Measurements from ENCODE around the gene RFC3. TPM values are rescaled to one million over a fixed set of nuclear protein-coding genes. Genes with fewer than 3 reads are reported as not detected.

RFC3 gene
- total RNA-seq, 4 donors from 2014 or later: 4.2 to 5.6 (median 4.7) TPM

GRCh38 chr13:33825083-33825482 is 7.1 kb downstream of the RFC3 start:
- no peaks in the 10 kb centered on the region for H3K9me3 ChIP-seq
- 89% methylated on average over 4 of the region's 4 CpGs for WGBS
- H3K36me3 ChIP-seq: peaks cover 2 to 16% (median 8%) of the 10 kb centered on the region in 4 donors
- no peak overlapping the region for H3K4me3 ChIP-seq
- TF ChIP-seq POLR2A (IDR thresholded peaks at IDR 0.05; ENCODE audit: low read depth) (no peak), EP300 (IDR thresholded peaks at IDR 0.05) (no peak), POLR2AphosphoS5 (IDR thresholded peaks at IDR 0.05) (no peak)
- TF ChIP-seq, protein P1, sequence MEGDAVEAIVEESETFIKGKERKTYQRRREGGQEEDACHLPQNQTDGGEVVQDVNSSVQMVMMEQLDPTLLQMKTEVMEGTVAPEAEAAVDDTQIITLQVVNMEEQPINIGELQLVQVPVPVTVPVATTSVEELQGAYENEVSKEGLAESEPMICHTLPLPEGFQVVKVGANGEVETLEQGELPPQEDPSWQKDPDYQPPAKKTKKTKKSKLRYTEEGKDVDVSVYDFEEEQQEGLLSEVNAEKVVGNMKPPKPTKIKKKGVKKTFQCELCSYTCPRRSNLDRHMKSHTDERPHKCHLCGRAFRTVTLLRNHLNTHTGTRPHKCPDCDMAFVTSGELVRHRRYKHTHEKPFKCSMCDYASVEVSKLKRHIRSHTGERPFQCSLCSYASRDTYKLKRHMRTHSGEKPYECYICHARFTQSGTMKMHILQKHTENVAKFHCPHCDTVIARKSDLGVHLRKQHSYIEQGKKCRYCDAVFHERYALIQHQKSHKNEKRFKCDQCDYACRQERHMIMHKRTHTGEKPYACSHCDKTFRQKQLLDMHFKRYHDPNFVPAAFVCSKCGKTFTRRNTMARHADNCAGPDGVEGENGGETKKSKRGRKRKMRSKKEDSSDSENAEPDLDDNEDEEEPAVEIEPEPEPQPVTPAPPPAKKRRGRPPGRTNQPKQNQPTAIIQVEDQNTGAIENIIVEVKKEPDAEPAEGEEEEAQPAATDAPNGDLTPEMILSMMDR (IDR thresholded peaks at IDR 0.05): no peak
- no peak for DNase-seq (ENCODE audit: extremely low spot score)
- H3K4me1 ChIP-seq: no peaks in the 10 kb centered on the region
- H3K27ac ChIP-seq (replicated peaks in 1 of 4): no peak overlapping the region
- H3K27me3 ChIP-seq: no peaks in the 10 kb centered on the region
- intact Hi-C loops (cut with DNase I): no loop called here

GRCh38 chr13:33827139-33827538 is 9.2 kb downstream of the RFC3 start:
- TF ChIP-seq POLR2AphosphoS5 (IDR thresholded peaks at IDR 0.05): no peak
- no peak for TF ChIP-seq EP300 (IDR thresholded peaks at IDR 0.05)
- TF ChIP-seq POLR2A (IDR thresholded peaks at IDR 0.05; ENCODE audit: low read depth): no peak
- TF ChIP-seq, protein P1 (IDR thresholded peaks at IDR 0.05): no peak
- Histone ChIP-seq H3K36me3 (peaks cover 8 to 34% (median 24%) of the 10 kb centered on the region in 4 donors), H3K27ac (replicated peaks in 1 of 4) (no peak overlapping the region), H3K4me3 (no peak overlapping the region), H3K9me3 (no peaks in the 10 kb centered on the region), H3K4me1 (no peaks in the 10 kb centered on the region), H3K27me3 (no peaks in the 10 kb centered on the region)
- 97% methylated on average over 2 of the region's 2 CpGs for WGBS
- no peak for DNase-seq (ENCODE audit: extremely low spot score)
- intact Hi-C loops (cut with DNase I): no loop called here

GRCh38 chr13:33828431-33829129 is 10.6 kb downstream of the RFC3 start:
- H3K27ac ChIP-seq (replicated peaks in 1 of 4): no peak overlapping the region
- intact Hi-C loops (cut with DNase I): no loop called here
- DNase-seq (ENCODE audit: extremely low spot score): no peak
- WGBS: 89% methylated on average over 7 of the region's 7 CpGs
- no peaks in the 10 kb centered on the region for H3K9me3 ChIP-seq
- TF ChIP-seq POLR2A (IDR thresholded peaks at IDR 0.05; ENCODE audit: low read depth): no peak
- no peak for TF ChIP-seq POLR2AphosphoS5 (IDR thresholded peaks at IDR 0.05)
- TF ChIP-seq, protein P1 (IDR thresholded peaks at IDR 0.05): no peak
- no peak for TF ChIP-seq EP300 (IDR thresholded peaks at IDR 0.05)
- no peak overlapping the region for H3K4me3 ChIP-seq
- peaks cover 11 to 44% (median 26%) of the 10 kb centered on the region in 4 donors for H3K36me3 ChIP-seq
- no peaks in the 10 kb centered on the region for H3K4me1 ChIP-seq
- H3K27me3 ChIP-seq: no peaks in the 10 kb centered on the region

DNA sequence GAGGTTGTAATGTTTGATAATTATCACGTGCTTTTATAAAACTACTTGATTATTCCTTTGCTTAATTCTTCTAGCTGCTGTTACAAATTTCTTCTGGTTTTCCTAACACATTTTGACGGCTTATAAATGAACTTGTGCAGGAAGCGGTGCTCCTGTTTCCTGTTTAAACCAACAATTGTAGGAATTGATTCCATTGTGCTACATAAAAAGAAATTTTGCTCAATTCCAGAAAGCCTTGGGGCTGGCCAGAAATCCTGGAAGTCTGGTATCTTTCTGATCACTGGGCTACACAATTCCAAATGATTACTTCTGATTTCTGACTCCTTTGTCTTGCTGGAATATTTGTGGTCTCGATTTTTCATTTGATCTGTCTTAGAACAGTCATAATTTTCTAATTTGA is 14.9 kb downstream of the RFC3 start:
- Histone ChIP-seq H3K27ac (replicated peaks in 1 of 4) (peak overlapping the region in 1 of 4 donors; percentile 23), H3K4me3 (no peak overlapping the region), H3K27me3 (no peaks in the 10 kb centered on the region), H3K36me3 (peaks cover 11 to 51% (median 30%) of the 10 kb centered on the region in 4 donors), H3K9me3 (no peaks in the 10 kb centered on the region), H3K4me1 (no peaks in the 10 kb centered on the region)
- 86% methylated on average over 4 of the region's 4 CpGs for WGBS
- no peak for DNase-seq (ENCODE audit: extremely low spot score)
- intact Hi-C loops (cut with DNase I): no loop called here
- TF ChIP-seq EP300 (IDR thresholded peaks at IDR 0.05): no peak
- TF ChIP-seq POLR2AphosphoS5 (IDR thresholded peaks at IDR 0.05): peak in 1 of 2 donors; percentile 6

GRCh38 chr13:33838647-33839046 is 20.7 kb downstream of the RFC3 start:
- Histone ChIP-seq H3K4me3 (no peak overlapping the region), H3K27ac (replicated peaks in 1 of 4) (no peak overlapping the region), H3K4me1 (no peaks in the 10 kb centered on the region), H3K9me3 (no peaks in the 10 kb centered on the region), H3K36me3 (peaks cover 0 to 14% (median 9%) of the 10 kb centered on the region in 4 donors), H3K27me3 (no peaks in the 10 kb centered on the region)
- DNase-seq (ENCODE audit: extremely low spot score): no peak
- intact Hi-C loops (cut with DNase I): no loop called here
- TF ChIP-seq POLR2A (IDR thresholded peaks at IDR 0.05; ENCODE audit: low read depth) (no peak), POLR2AphosphoS5 (IDR thresholded peaks at IDR 0.05) (no peak), EP300 (IDR thresholded peaks at IDR 0.05) (no peak)
- TF ChIP-seq, protein P1 (IDR thresholded peaks at IDR 0.05): no peak
- 34% methylated on average over 4 of the region's 4 CpGs for WGBS

All from esophagus muscularis mucosa (tissue), 4 donors.